GM21786 (cell line): ENCODE data around the gene LENG9.

ENCODE experiments used
- ATAC-seq: cut with Tn5 transposase; IDR thresholded peaks from one replicate; pipeline ENCODE4 v1.9.1; 2021; ENCODE audit not compliant: unreplicated experiment

Gene LENG9

GRCh38 chr19:54439174-54439851, 24.3 kb downstream of the LENG9 start:
- no peak for ATAC-seq

- no peak for ATAC-seq
Measured at GRCh38 chr19:54436628-54437252, 26.8 kb downstream of the LENG9 start.

- ATAC-seq, result no peak
Measured at GRCh38 chr19:54436031-54436523, 27.5 kb downstream of the LENG9 start.

GRCh38 chr19:54435551-54436016, 28.0 kb downstream of the LENG9 start:
- ATAC-seq, result no peak

GRCh38 chr19:54434873-54435214, 28.7 kb downstream of the LENG9 start:
- no peak for ATAC-seq

GRCh38 chr19:54434112-54434872, 29.3 kb downstream of the LENG9 start:
- ATAC-seq, result no peak

GRCh38 chr19:54433697-54434096, 29.9 kb downstream of the LENG9 start:
- ATAC-seq, result no peak

- ATAC-seq, result no peak
Measured at GRCh38 chr19:54432144-54432738, 31.3 kb downstream of the LENG9 start.

GRCh38 chr19:54431255-54431838, 32.2 kb downstream of the LENG9 start:
- no peak for ATAC-seq

- no peak for ATAC-seq
Measured at GRCh38 chr19:54430306-54431254, 33.0 kb downstream of the LENG9 start.

- no peak for ATAC-seq
Measured at GRCh38 chr19:54429545-54430227, 33.9 kb downstream of the LENG9 start.

- ATAC-seq, result no peak
Measured at GRCh38 chr19:54429176-54429495, 34.4 kb downstream of the LENG9 start.

- no peak for ATAC-seq
Measured at GRCh38 chr19:54428323-54429175, 35.0 kb downstream of the LENG9 start.

- no peak for ATAC-seq
Measured at GRCh38 chr19:54427586-54427985, 36.0 kb downstream of the LENG9 start.

GRCh38 chr19:54426291-54426931, 37.2 kb downstream of the LENG9 start:
- no peak for ATAC-seq

- no peak for ATAC-seq
Measured at GRCh38 chr19:54425382-54425723, 38.2 kb downstream of the LENG9 start.

- ATAC-seq, result no peak
Measured at GRCh38 chr19:54424660-54425381, 38.8 kb downstream of the LENG9 start.

GRCh38 chr19:54424201-54424600, 39.4 kb downstream of the LENG9 start:
- no peak for ATAC-seq
